Endodermal cell (in vitro differentiated cells): ENCODE data around the gene ADCYAP1. TPM values are rescaled to one million over a fixed set of nuclear protein-coding genes. Genes with fewer than 3 reads are reported as not detected.

Experiments used
- DNase-seq: peaks from one replicate; pipeline ENCODE4 v3.0.0-alpha.2; 2017
- H3K27ac ChIP-seq: 2 replicates; pipeline ENCODE4 v1.5.1; 2013; ENCODE audit warnings: mild to moderate bottlenecking, low read depth, low read length, moderate library complexity
- H3K27me3 ChIP-seq: 2 replicates; pipeline ENCODE4 v1.6.1; 2013; ENCODE audit warnings: mild to moderate bottlenecking, low read length, moderate library complexity; ENCODE audit not compliant: insufficient read depth, control insufficient read depth, poor library complexity, severe bottlenecking
- H3K36me3 ChIP-seq: 2 replicates; pipeline ENCODE4 v1.7.0; 2013; ENCODE audit warnings: mild to moderate bottlenecking, low read length, moderate library complexity; ENCODE audit not compliant: control insufficient read depth, insufficient read depth
- H3K4me1 ChIP-seq: one replicate; pipeline ENCODE4 v1.7.0; 2013; ENCODE audit warnings: low read length; ENCODE audit not compliant: control insufficient read depth, insufficient read depth
- H3K4me3 ChIP-seq: 2 replicates; pipeline ENCODE4 v1.5.1; 2013; ENCODE audit warnings: mild to moderate bottlenecking, low read length, moderate library complexity
- H3K9ac ChIP-seq: 2 replicates; pipeline ENCODE4 v1.6.1; 2013; ENCODE audit warnings: mild to moderate bottlenecking, low read length, moderate library complexity; ENCODE audit not compliant: poor library complexity, severe bottlenecking; ENCODE audit errors: extremely low read depth
- H3K9me3 ChIP-seq: 2 replicates; pipeline ENCODE4 v1.6.1; 2013; ENCODE audit warnings: mild to moderate bottlenecking, low read length, moderate library complexity; ENCODE audit not compliant: control insufficient read depth
- H3K27ac Mint-ChIP-seq: 2 replicates; pipeline ENCODE4 v1.8.0; 2020; ENCODE audit warnings: mixed read lengths
- H3K27me3 Mint-ChIP-seq: 2 replicates; pipeline ENCODE4 v1.8.0; 2021; ENCODE audit warnings: mild to moderate bottlenecking, mixed read lengths; ENCODE audit not compliant: insufficient read depth
- H3K36me3 Mint-ChIP-seq: 2 replicates; pipeline ENCODE4 v1.8.0; 2020; ENCODE audit warnings: low read depth, mixed read lengths
- H3K4me1 Mint-ChIP-seq: 2 replicates; pipeline ENCODE4 v1.8.0; 2020; ENCODE audit warnings: mixed read lengths
- H3K4me3 Mint-ChIP-seq: 2 replicates; pipeline ENCODE4 v1.8.0; 2020; ENCODE audit warnings: mild to moderate bottlenecking, moderate library complexity, mixed read lengths
- H3K9me3 Mint-ChIP-seq: 2 replicates; pipeline ENCODE4 v1.8.0; 2020; ENCODE audit warnings: mild to moderate bottlenecking, mixed read lengths
- CTCF ChIP-seq: fragments of 200-600 bp; sonication (generic); conservative IDR thresholded peaks from 2 replicates; pipeline ENCODE4 v1.5.0; 2021; ENCODE audit warnings: antibody characterized with exemption, mild to moderate bottlenecking
- WGBS, 2 experiments: methylation state at CpG; one replicate each; pipeline versions ENCODE4 v1.1.5 to v1.1.7; 2013; ENCODE audit warnings: missing lambda C conversion rate in 2 of 2, mixed read lengths in 1 of 2; ENCODE audit not compliant: insufficient coverage in 1 of 2, insufficient read length in 1 of 2; 5-methylcytosine and 5-hydroxymethylcytosine counted together
- total RNA-seq, 2 donors: library from RNA; stranded (reverse); fragmentation: NEBNext Ultra II Directional in 1 of 2; extraction: Animal tissue kit (Norgen Biotek cat#: 25700) in 1 of 2; gene quantifications; 2 replicates in 1 of 2; 3 replicates in 1 of 2; pipeline ENCODE4 v1.2.1, GENCODE V29; 2021

Gene ADCYAP1
- total RNA-seq, 2 donors from 2014 or later: not detected

- Mint-ChIP-seq H3K36me3 (no peaks in the 10 kb centered on the region), H3K27ac (no peak overlapping the region), H3K4me3 (no peak overlapping the region), H3K4me1 (peaks cover 16% of the 10 kb centered on the region), H3K9me3 (peaks cover 2% of the 10 kb centered on the region), H3K27me3 (peaks cover 98% of the 10 kb centered on the region)
- peaks cover 5% of the 10 kb centered on the region for H3K4me1 ChIP-seq
- H3K27me3 ChIP-seq: peaks cover 100% of the 10 kb centered on the region
- H3K9ac ChIP-seq: no peak overlapping the region
- peaks cover 4% of the 10 kb centered on the region for H3K9me3 ChIP-seq
- 2 to 20% methylated on average over 4 to 8 of the region's 11 CpGs for WGBS, 2 experiments
- peak; percentile 93 for DNase-seq
- H3K27ac ChIP-seq: no peak overlapping the region
- no peak for TF ChIP-seq CTCF
- no peak overlapping the region for H3K4me3 ChIP-seq
- no peaks in the 10 kb centered on the region for H3K36me3 ChIP-seq
Measured at GRCh38 chr18:903701-904100, 970 bp upstream of the ADCYAP1 start.

GRCh38 chr18:905307-905947 is 756 bp downstream of the ADCYAP1 start:
- Histone ChIP-seq H3K9me3 (peaks cover 4% of the 10 kb centered on the region), H3K4me1 (peaks cover 5% of the 10 kb centered on the region), H3K36me3 (no peaks in the 10 kb centered on the region), H3K9ac (no peak overlapping the region), H3K4me3 (no peak overlapping the region), H3K27me3 (peaks cover 100% of the 10 kb centered on the region), H3K27ac (no peak overlapping the region)
- WGBS, 2 experiments: 3 to 4% methylated on average over 21 to 33 of the region's 33 CpGs
- Mint-ChIP-seq H3K36me3 (no peaks in the 10 kb centered on the region), H3K9me3 (peaks cover 2% of the 10 kb centered on the region), H3K27me3 (peaks cover 98% of the 10 kb centered on the region), H3K4me3 (peak overlapping the region; percentile 52), H3K4me1 (peaks cover 19% of the 10 kb centered on the region), H3K27ac (no peak overlapping the region)
- no peak for TF ChIP-seq CTCF
- peak; percentile 65 for DNase-seq

- peak overlapping the region; percentile 52 for H3K4me3 Mint-ChIP-seq
- Histone ChIP-seq H3K4me1 (peaks cover 5% of the 10 kb centered on the region), H3K9me3 (peaks cover 4% of the 10 kb centered on the region), H3K9ac (no peak overlapping the region), H3K4me3 (peak overlapping the region; percentile 28), H3K27me3 (peaks cover 100% of the 10 kb centered on the region), H3K27ac (no peak overlapping the region), H3K36me3 (no peaks in the 10 kb centered on the region)
- H3K27me3 Mint-ChIP-seq: peaks cover 98% of the 10 kb centered on the region
- H3K4me1 Mint-ChIP-seq: peaks cover 19% of the 10 kb centered on the region
- H3K36me3 Mint-ChIP-seq: no peaks in the 10 kb centered on the region
- H3K27ac Mint-ChIP-seq: no peak overlapping the region
- peak; percentile 66 for DNase-seq
- no peak for TF ChIP-seq CTCF
- H3K9me3 Mint-ChIP-seq: peaks cover 2% of the 10 kb centered on the region
- 1 to 2% methylated on average over 8 to 26 of the region's 26 CpGs for WGBS, 2 experiments
Measured at GRCh38 chr18:905948-906415, 1.3 kb downstream of the ADCYAP1 start.
